ENCODE measurements around the gene MYO3B.

MYO3B gene

DNA sequence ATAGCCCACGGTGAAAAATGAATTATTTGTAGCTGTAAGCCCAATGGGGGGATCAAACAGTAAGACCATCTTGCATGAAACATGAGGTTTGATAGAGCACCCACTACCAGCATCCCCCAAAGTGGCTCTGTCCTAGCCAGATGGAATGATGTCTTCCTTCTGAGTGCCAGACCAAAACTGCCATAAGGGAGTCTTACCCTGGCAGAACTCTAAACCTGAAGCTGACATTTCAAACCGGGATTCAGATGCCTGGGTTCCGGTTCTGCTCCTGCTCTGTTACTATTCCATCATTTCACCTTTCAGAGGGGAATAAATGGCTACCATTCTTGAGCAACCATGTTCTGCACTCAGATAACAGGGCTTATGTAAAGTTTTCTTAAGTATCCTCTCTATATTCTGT is 67.4 kb downstream of the MYO3B start (continued):
- TF ChIP-seq, protein P1, sequence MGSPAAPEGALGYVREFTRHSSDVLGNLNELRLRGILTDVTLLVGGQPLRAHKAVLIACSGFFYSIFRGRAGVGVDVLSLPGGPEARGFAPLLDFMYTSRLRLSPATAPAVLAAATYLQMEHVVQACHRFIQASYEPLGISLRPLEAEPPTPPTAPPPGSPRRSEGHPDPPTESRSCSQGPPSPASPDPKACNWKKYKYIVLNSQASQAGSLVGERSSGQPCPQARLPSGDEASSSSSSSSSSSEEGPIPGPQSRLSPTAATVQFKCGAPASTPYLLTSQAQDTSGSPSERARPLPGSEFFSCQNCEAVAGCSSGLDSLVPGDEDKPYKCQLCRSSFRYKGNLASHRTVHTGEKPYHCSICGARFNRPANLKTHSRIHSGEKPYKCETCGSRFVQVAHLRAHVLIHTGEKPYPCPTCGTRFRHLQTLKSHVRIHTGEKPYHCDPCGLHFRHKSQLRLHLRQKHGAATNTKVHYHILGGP (tag by site-specific recombination; IDR thresholded peaks at IDR 0.05), result no peak
- TF ChIP-seq ZNF311 (tag by site-specific recombination; IDR thresholded peaks at IDR 0.05; ENCODE audit: borderline replicate concordance), result no peak

DNA sequence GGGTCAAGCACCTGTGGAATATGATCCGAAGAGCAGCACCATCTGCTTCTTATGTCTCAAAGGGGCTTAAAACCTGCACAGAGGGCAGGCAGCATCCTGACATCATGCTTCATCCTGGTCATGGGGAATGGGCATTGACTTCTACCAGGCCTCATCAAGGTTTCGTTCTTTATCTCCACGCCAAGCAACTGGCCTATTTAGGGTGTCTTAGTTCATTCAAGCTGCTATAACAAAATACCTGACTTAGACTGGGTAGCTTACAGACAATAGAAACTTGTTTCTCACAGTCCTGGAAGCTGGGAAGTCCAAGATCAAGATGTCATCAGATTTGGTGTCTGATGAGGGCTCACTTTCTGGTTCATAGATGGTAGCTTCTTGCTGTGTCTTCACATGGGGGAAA is 69.4 kb downstream of the MYO3B start:
- H3K9me3 ChIP-seq (ENCODE audit: control insufficient read depth, insufficient read depth, low read depth, low read length), result no peaks in the 10 kb centered on the region
- no peaks in the 10 kb centered on the region for H3K4me1 ChIP-seq (ENCODE audit: control insufficient read depth, insufficient read depth, low read length)
- no peak overlapping the region for H3K4me3 ChIP-seq (ENCODE audit: low read depth, low read length)
- ChIA-PET CTCF (interaction anchor here (2.3 kb wide), 1 partner anchor 11 kb away, joined by 7 read pairs; no protein-coding TSS in a partner anchor), POLR2A (no interaction called here)
- no peak for TF ChIP-seq ZNF843 (tag by site-specific recombination; IDR thresholded peaks at IDR 0.05)
- H3K27ac ChIP-seq (ENCODE audit: extremely low read depth, low read depth, low read length), result no peak overlapping the region
- H3K36me3 ChIP-seq (ENCODE audit: control insufficient read depth in 2 of 2, insufficient read depth in 1 of 2, low read length in 2 of 2), result no peaks in the 10 kb centered on the region

DNA sequence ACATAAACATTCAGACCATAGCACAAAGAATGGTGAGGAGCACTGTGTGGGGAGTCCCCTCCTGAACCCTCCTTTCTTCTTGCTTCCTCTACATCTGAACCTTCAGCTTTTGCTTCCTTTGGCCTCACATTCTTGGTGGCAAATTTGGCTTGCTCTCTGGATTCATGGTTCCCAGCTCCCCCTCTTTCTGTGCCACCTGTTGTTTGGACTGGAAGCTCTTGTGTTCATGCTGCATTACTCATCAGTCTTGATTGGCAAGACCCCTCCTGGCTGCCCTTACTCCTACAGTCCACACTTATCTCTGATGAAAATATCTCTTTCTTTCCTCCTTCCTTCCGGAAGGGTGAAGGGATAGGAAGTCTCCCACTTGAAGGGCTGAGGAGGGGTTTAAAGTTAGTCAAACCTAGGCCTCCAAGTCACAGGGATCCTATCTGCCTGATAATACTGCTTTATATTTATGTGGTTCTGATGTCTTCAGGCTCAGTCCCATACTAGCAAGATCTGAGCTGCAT is 70.0 kb downstream of the MYO3B start:
- ChIA-PET CTCF (interaction anchor here (0.6 to 2.3 kb wide), 2 partner anchors 12 to 237 kb away, joined by 3 to 7 read pairs; no protein-coding TSS in a partner anchor), POLR2A (no interaction called here)
- TF ChIP-seq HOXD13 (CRISPR knock-in tag; IDR thresholded peaks at IDR 0.05; ENCODE audit: borderline replicate concordance), result no peak
- TF ChIP-seq ZNF776 (tag by site-specific recombination; IDR thresholded peaks at IDR 0.05; ENCODE audit: borderline replicate concordance), result no peak
- TF ChIP-seq ZNF175 (tag by site-specific recombination; IDR thresholded peaks at IDR 0.05), result no peak
- TF ChIP-seq KLF1 (tag by site-specific recombination; IDR thresholded peaks at IDR 0.05), result no peak
- no peak for TF ChIP-seq YY2 (tag by site-specific recombination; IDR thresholded peaks at IDR 0.05)
- TF ChIP-seq ZNF621 (tag by site-specific recombination; IDR thresholded peaks at IDR 0.05), result no peak
- no peak for TF ChIP-seq GLI4 (tag by site-specific recombination; IDR thresholded peaks at IDR 0.05)
- no peak for TF ChIP-seq OVOL3 (tag by site-specific recombination; IDR thresholded peaks at IDR 0.05)
- TF ChIP-seq, protein P2, sequence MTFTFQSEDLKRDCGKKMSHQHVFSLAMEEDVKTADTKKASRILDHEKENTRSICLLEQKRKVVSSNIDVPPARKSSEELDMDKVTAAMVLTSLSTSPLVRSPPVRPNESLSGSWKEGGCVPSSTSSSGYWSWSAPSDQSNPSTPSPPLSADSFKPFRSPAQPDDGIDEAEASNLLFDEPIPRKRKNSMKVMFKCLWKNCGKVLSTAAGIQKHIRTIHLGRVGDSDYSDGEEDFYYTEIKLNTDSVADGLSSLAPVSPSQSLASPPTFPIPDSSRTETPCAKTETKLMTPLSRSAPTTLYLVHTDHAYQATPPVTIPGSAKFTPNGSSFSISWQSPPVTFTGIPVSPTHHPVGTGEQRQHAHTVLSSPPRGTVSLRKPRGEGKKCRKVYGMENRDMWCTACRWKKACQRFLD (tag by site-specific recombination; IDR thresholded peaks at IDR 0.05), result no peak
- TF ChIP-seq ZNF184 (tag by site-specific recombination; IDR thresholded peaks at IDR 0.05), result no peak
- TF ChIP-seq ZNF350 (tag by site-specific recombination; IDR thresholded peaks at IDR 0.05), result no peak
- TF ChIP-seq, protein P3, sequence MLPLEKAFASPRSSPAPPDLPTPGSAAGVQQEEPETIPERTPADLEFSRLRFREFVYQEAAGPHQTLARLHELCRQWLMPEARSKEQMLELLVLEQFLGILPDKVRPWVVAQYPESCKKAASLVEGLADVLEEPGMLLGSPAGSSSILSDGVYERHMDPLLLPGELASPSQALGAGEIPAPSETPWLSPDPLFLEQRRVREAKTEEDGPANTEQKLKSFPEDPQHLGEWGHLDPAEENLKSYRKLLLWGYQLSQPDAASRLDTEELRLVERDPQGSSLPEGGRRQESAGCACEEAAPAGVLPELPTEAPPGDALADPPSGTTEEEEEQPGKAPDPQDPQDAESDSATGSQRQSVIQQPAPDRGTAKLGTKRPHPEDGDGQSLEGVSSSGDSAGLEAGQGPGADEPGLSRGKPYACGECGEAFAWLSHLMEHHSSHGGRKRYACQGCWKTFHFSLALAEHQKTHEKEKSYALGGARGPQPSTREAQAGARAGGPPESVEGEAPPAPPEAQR (tag by site-specific recombination; IDR thresholded peaks at IDR 0.05), result no peak
- TF ChIP-seq ZNF391 (tag by site-specific recombination; IDR thresholded peaks at IDR 0.05; ENCODE audit: borderline replicate concordance, low read depth), result no peak
- no peak for TF ChIP-seq ZNF324 (tag by site-specific recombination; IDR thresholded peaks at IDR 0.05)
- TF ChIP-seq ZEB2 (tag by site-specific recombination; IDR thresholded peaks at IDR 0.05), result no peak
- H3K4me1 ChIP-seq (ENCODE audit: control insufficient read depth, insufficient read depth, low read length), result no peaks in the 10 kb centered on the region
- no peak overlapping the region for H3K4me3 ChIP-seq (ENCODE audit: low read depth, low read length)
- H3K9me3 ChIP-seq (ENCODE audit: control insufficient read depth, insufficient read depth, low read depth, low read length), result no peaks in the 10 kb centered on the region
- H3K27ac ChIP-seq (ENCODE audit: extremely low read depth, low read depth, low read length), result no peak overlapping the region
- H3K36me3 ChIP-seq (ENCODE audit: control insufficient read depth in 2 of 2, insufficient read depth in 1 of 2, low read length in 2 of 2), result no peaks in the 10 kb centered on the region

Data from HEK293 (cell line).